ACC112 (cell line): ENCODE data around the gene UBE2D2.

Experiments used
- H2AFZ ChIP-seq: fragments of 200-600 bp; sonication (generic); one replicate; pipeline ENCODE4 v1.6.0; 2017; ENCODE audit warnings: antibody characterized with exemption, low read length; ENCODE audit not compliant: unreplicated experiment
- H3K27ac ChIP-seq: fragments of 200-600 bp; sonication (generic); 2 replicates; pipeline ENCODE4 v1.5.1; 2014; ENCODE audit warnings: low read depth, mild to moderate bottlenecking, antibody characterized with exemption, low read length, moderate library complexity
- H3K27me3 ChIP-seq: fragments of 200-600 bp; sonication (generic); 2 replicates; pipeline ENCODE4 v1.6.1; 2014; ENCODE audit warnings: mild to moderate bottlenecking, antibody characterized with exemption, low read length, moderate library complexity, mixed read lengths; ENCODE audit not compliant: insufficient read depth
- H3K36me3 ChIP-seq: fragments of 200-600 bp; sonication (generic); 2 replicates; pipeline ENCODE4 v1.6.1; 2016; ENCODE audit warnings: mild to moderate bottlenecking, antibody characterized with exemption, low read length, moderate library complexity, mixed read lengths; ENCODE audit not compliant: insufficient read depth
- H3K4me1 ChIP-seq: fragments of 200-600 bp; sonication (generic); one replicate; pipeline ENCODE4 v1.6.1; 2016; ENCODE audit warnings: low read length, mixed read lengths; ENCODE audit not compliant: insufficient read depth, unreplicated experiment, control insufficient read depth
- H3K4me3 ChIP-seq: fragments of 200-600 bp; sonication (generic); 2 replicates; pipeline ENCODE4 v1.5.1; 2014; ENCODE audit warnings: mild to moderate bottlenecking, low read depth, low read length
- H3K79me2 ChIP-seq: fragments of 200-600 bp; sonication (generic); one replicate; pipeline ENCODE4 v1.6.0; 2016; ENCODE audit warnings: low read length; ENCODE audit not compliant: control insufficient read depth, unreplicated experiment, insufficient read depth

The UBE2D2 gene

GRCh38 chr5:139636207-139636792, 75.2 kb downstream of the UBE2D2 start:
- H2AFZ ChIP-seq = no peak overlapping the region
- peak overlapping the region; percentile 64 for H3K4me3 ChIP-seq
- H3K27me3 ChIP-seq = no peaks in the 10 kb centered on the region
- H3K36me3 ChIP-seq = no peaks in the 10 kb centered on the region
- peaks cover 48% of the 10 kb centered on the region for H3K4me1 ChIP-seq
- peak overlapping the region; percentile 85 for H3K27ac ChIP-seq
- no peaks in the 10 kb centered on the region for H3K79me2 ChIP-seq

- no peak overlapping the region for H2AFZ ChIP-seq
- H3K27me3 ChIP-seq = no peaks in the 10 kb centered on the region
- H3K36me3 ChIP-seq = no peaks in the 10 kb centered on the region
- no peaks in the 10 kb centered on the region for H3K79me2 ChIP-seq
- peaks cover 48% of the 10 kb centered on the region for H3K4me1 ChIP-seq
- H3K27ac ChIP-seq = peak overlapping the region; percentile 85
- H3K4me3 ChIP-seq = peak overlapping the region; percentile 64
Measured at GRCh38 chr5:139636975-139637408, 75.9 kb downstream of the UBE2D2 start.

GRCh38 chr5:139637438-139638089, 76.4 kb downstream of the UBE2D2 start:
- Histone ChIP-seq H2AFZ (no peak overlapping the region), H3K4me1 (peaks cover 48% of the 10 kb centered on the region), H3K36me3 (no peaks in the 10 kb centered on the region), H3K27ac (peak overlapping the region; percentile 85), H3K4me3 (peak overlapping the region; percentile 64), H3K79me2 (no peaks in the 10 kb centered on the region), H3K27me3 (no peaks in the 10 kb centered on the region)

- H3K27me3 ChIP-seq = no peaks in the 10 kb centered on the region
- no peaks in the 10 kb centered on the region for H3K79me2 ChIP-seq
- H3K27ac ChIP-seq = peak overlapping the region; percentile 85
- no peaks in the 10 kb centered on the region for H3K36me3 ChIP-seq
- peak overlapping the region; percentile 64 for H3K4me3 ChIP-seq
- peaks cover 48% of the 10 kb centered on the region for H3K4me1 ChIP-seq
- H2AFZ ChIP-seq = no peak overlapping the region
Measured at GRCh38 chr5:139638090-139638735, 77.1 kb downstream of the UBE2D2 start.

GRCh38 chr5:139638736-139639618, 77.8 kb downstream of the UBE2D2 start:
- Histone ChIP-seq H3K27me3 (no peaks in the 10 kb centered on the region), H3K79me2 (no peaks in the 10 kb centered on the region), H3K27ac (peak overlapping the region; percentile 85), H3K4me1 (peaks cover 48% of the 10 kb centered on the region), H2AFZ (no peak overlapping the region), H3K36me3 (no peaks in the 10 kb centered on the region), H3K4me3 (0 out of 2 replicates have a peak overlapping the region, but pooled peaks have one; percentile 64)

- Histone ChIP-seq H3K4me1 (peaks cover 48% of the 10 kb centered on the region), H3K36me3 (no peaks in the 10 kb centered on the region), H3K27me3 (no peaks in the 10 kb centered on the region), H3K27ac (no peak overlapping the region), H2AFZ (no peak overlapping the region), H3K79me2 (no peaks in the 10 kb centered on the region), H3K4me3 (no peak overlapping the region)
Measured at GRCh38 chr5:139639619-139640380, 78.7 kb downstream of the UBE2D2 start.

GRCh38 chr5:139640421-139641115, 79.4 kb downstream of the UBE2D2 start:
- Histone ChIP-seq H3K36me3 (no peaks in the 10 kb centered on the region), H3K27ac (no peak overlapping the region), H2AFZ (no peak overlapping the region), H3K4me3 (no peak overlapping the region), H3K27me3 (no peaks in the 10 kb centered on the region), H3K4me1 (peaks cover 44% of the 10 kb centered on the region), H3K79me2 (no peaks in the 10 kb centered on the region)

- H3K36me3 ChIP-seq = no peaks in the 10 kb centered on the region
- no peak overlapping the region for H2AFZ ChIP-seq
- no peak overlapping the region for H3K27ac ChIP-seq
- no peak overlapping the region for H3K4me3 ChIP-seq
- H3K27me3 ChIP-seq = no peaks in the 10 kb centered on the region
- peaks cover 36% of the 10 kb centered on the region for H3K4me1 ChIP-seq
- H3K79me2 ChIP-seq = no peaks in the 10 kb centered on the region
Measured at GRCh38 chr5:139641116-139642080, 80.3 kb downstream of the UBE2D2 start.

- H3K27me3 ChIP-seq = no peaks in the 10 kb centered on the region
- H3K36me3 ChIP-seq = no peaks in the 10 kb centered on the region
- no peaks in the 10 kb centered on the region for H3K79me2 ChIP-seq
- H3K27ac ChIP-seq = no peak overlapping the region
- no peak overlapping the region for H2AFZ ChIP-seq
- peaks cover 28% of the 10 kb centered on the region for H3K4me1 ChIP-seq
- no peak overlapping the region for H3K4me3 ChIP-seq
Measured at GRCh38 chr5:139642213-139642612, 81.1 kb downstream of the UBE2D2 start.
